H1 (cell line): ENCODE measurements around the gene CDH8. TPM values are rescaled to one million over a fixed set of nuclear protein-coding genes. Genes with fewer than 3 reads are reported as not detected.

ENCODE experiments used
- CTCF ChIA-PET: fragments of 300-600 bp; sonication (Branson Sonifier 250); formaldehyde crosslinking; loops from one replicate; lab custom pipeline; 2021; ENCODE audit not compliant: partially characterized antibody; lab: Charles Lee
- POLR2A ChIA-PET: fragments of 300-600 bp; sonication (Branson Sonifier 250); formaldehyde crosslinking; loops from one replicate; lab custom pipeline; 2021; ENCODE audit warnings: inconsistent platforms; ENCODE audit not compliant: partially characterized antibody; lab: Charles Lee
- DNase-seq, 2 experiments: peaks; one replicate each; pipeline versions ENCODE4 v3.0.0 to v3.0.0-alpha.2; 2010 to 2022; ENCODE audit warnings: low spot score in 2 of 2, low read depth in 1 of 2, mixed read lengths in 1 of 2
- FAIRE-seq: peaks from 2 replicates; lab custom pipeline; 2011; peaks lifted over from hg19 to GRCh38; lab: Jason Lieb, UNC
- H2AFZ ChIP-seq: 2 replicates; pipeline ENCODE4 v1.8.1; 2012; ENCODE audit warnings: low read length, inconsistent platforms
- H2AK5ac ChIP-seq: 2 replicates; pipeline ENCODE4 v1.6.1; 2013; ENCODE audit warnings: low read depth, low read length
- H2BK120ac ChIP-seq: replicated peaks from 2 replicates; pipeline ENCODE3; 2013; ENCODE audit warnings: low read depth, low read length, inconsistent platforms
- H2BK12ac ChIP-seq: 2 replicates; pipeline ENCODE4 v1.6.1; 2013; ENCODE audit warnings: low read depth, low read length
- H2BK15ac ChIP-seq: 2 replicates; pipeline ENCODE4 v1.6.1; 2013; ENCODE audit warnings: low read length
- H2BK20ac ChIP-seq: 2 replicates; pipeline ENCODE4 v1.6.1; 2013; ENCODE audit warnings: low read length
- H2BK5ac ChIP-seq: 2 replicates; pipeline ENCODE4 v1.6.1; 2013; ENCODE audit warnings: low read depth, low read length
- H3K14ac ChIP-seq: 2 replicates; pipeline ENCODE4 v1.6.1; 2013; ENCODE audit warnings: inconsistent platforms; ENCODE audit not compliant: insufficient read length
- H3K18ac ChIP-seq: 2 replicates; pipeline ENCODE4 v1.6.1; 2013; ENCODE audit warnings: low read length; ENCODE audit errors: extremely low read depth
- H3K23ac ChIP-seq: 2 replicates; pipeline ENCODE4 v1.6.1; 2013; ENCODE audit warnings: inconsistent platforms; ENCODE audit not compliant: insufficient read length
- H3K23me2 ChIP-seq: 2 replicates; pipeline ENCODE4 v1.6.1; 2013; ENCODE audit warnings: low read depth, low read length
- H3K27ac ChIP-seq: 2 replicates; pipeline ENCODE4 v1.6.1; 2011; ENCODE audit warnings: low read depth, low read length, inconsistent platforms
- H3K27me3 ChIP-seq, 4 experiments: replicated peaks in 1 of 4; 1 replicate in 1 of 4; 2 replicates in 3 of 4; pipeline versions ENCODE4 v1.6.1 to v1.8.1; 2011 to 2013; ENCODE audit warnings: low read length in 3 of 4, mild to moderate bottlenecking in 3 of 4, inconsistent platforms in 2 of 4, mixed read lengths in 2 of 4, moderate library complexity in 1 of 4; ENCODE audit not compliant: control insufficient read depth in 3 of 4, insufficient read depth in 3 of 4; ENCODE audit errors: extremely low read depth in 1 of 4
- H3K36me3 ChIP-seq, 4 experiments: 2 replicates each; pipeline versions ENCODE4 v1.6.1 to v1.8.1; 2011 to 2013; ENCODE audit warnings: mild to moderate bottlenecking in 4 of 4, low read length in 3 of 4, moderate library complexity in 2 of 4, control low read depth in 1 of 4, inconsistent platforms in 1 of 4; ENCODE audit not compliant: insufficient read depth in 4 of 4, control insufficient read depth in 2 of 4
- H3K4ac ChIP-seq: replicated peaks from 2 replicates; pipeline ENCODE3; 2013; ENCODE audit warnings: low read length, low read depth, mixed read lengths, inconsistent platforms; ENCODE audit not compliant: insufficient read length
- H3K4me1 ChIP-seq, 4 experiments: replicated peaks in 1 of 4; 1 replicate in 1 of 4; 2 replicates in 3 of 4; pipeline versions ENCODE4 v1.6.1 to v1.8.1; 2011 to 2013; ENCODE audit warnings: low read length in 3 of 4, inconsistent platforms in 2 of 4, mixed read lengths in 1 of 4; ENCODE audit not compliant: insufficient read depth in 4 of 4, control insufficient read depth in 3 of 4
- H3K4me2 ChIP-seq, 2 experiments: 2 replicates each; pipeline versions ENCODE4 v1.6.1 to v1.8.1; 2011 to 2013; ENCODE audit warnings: low read depth in 2 of 2, low read length in 2 of 2, control low read depth in 1 of 2, inconsistent platforms in 1 of 2, mild to moderate bottlenecking in 1 of 2; ENCODE audit not compliant: insufficient read depth in 1 of 2
- H3K4me3 ChIP-seq, 4 experiments: fragments of 200-600, 300-600 bp in 1 of 4; sonication (generic), shearing (Covaris generic), sonication (Bioruptor Twin) in 1 of 4; 2 replicates each; pipeline versions ENCODE4 v1.5.1 to v1.8.1; 2011 to 2016; ENCODE audit warnings: low read length in 4 of 4, low read depth in 3 of 4, control low read depth in 2 of 4, inconsistent platforms in 2 of 4, mild to moderate bottlenecking in 2 of 4, mixed read lengths in 1 of 4, moderate library complexity in 1 of 4; ENCODE audit not compliant: insufficient read depth in 2 of 4; ENCODE audit errors: extremely low read depth in 1 of 4
- H3K56ac ChIP-seq: replicated peaks from 2 replicates; pipeline ENCODE3; 2013; ENCODE audit warnings: low read depth, mild to moderate bottlenecking, mixed read lengths, low read length, inconsistent platforms; ENCODE audit not compliant: insufficient read length
- H3K79me1 ChIP-seq: 2 replicates; pipeline ENCODE4 v1.6.1; 2013; ENCODE audit warnings: low read depth, low read length, control low read depth
- H3K79me2 ChIP-seq, 2 experiments: 2 replicates each; pipeline versions ENCODE4 v1.6.1 to v1.8.1; 2012 to 2013; ENCODE audit warnings: low read length in 2 of 2, mild to moderate bottlenecking in 2 of 2, inconsistent platforms in 1 of 2; ENCODE audit not compliant: insufficient read depth in 2 of 2, control insufficient read depth in 1 of 2
- H3K9ac ChIP-seq, 4 experiments: replicated peaks in 1 of 4; 1 replicate in 1 of 4; 2 replicates in 3 of 4; pipeline versions ENCODE4 v1.6.1 to v1.8.1; 2011 to 2013; ENCODE audit warnings: low read depth in 3 of 4, low read length in 3 of 4, control low read depth in 2 of 4, mild to moderate bottlenecking in 2 of 4, moderate library complexity in 2 of 4, inconsistent platforms in 1 of 4; ENCODE audit errors: extremely low read depth in 1 of 4
- H3K9me3 ChIP-seq, 2 experiments: 2 replicates each; pipeline versions ENCODE4 v1.6.1 to v1.8.1; 2012 to 2013; ENCODE audit warnings: mild to moderate bottlenecking in 2 of 2, moderate library complexity in 2 of 2, control low read depth in 1 of 2, inconsistent platforms in 1 of 2, low read depth in 1 of 2, low read length in 1 of 2, mixed read lengths in 1 of 2; ENCODE audit not compliant: insufficient read depth in 2 of 2
- H4K20me1 ChIP-seq, 2 experiments: replicated peaks in 1 of 2; 2 replicates each; pipeline versions ENCODE3 to v1.8.1; 2011 to 2013; ENCODE audit warnings: inconsistent platforms in 2 of 2, low read length in 2 of 2, mild to moderate bottlenecking in 1 of 2; ENCODE audit not compliant: insufficient read depth in 2 of 2, control insufficient read depth in 1 of 2
- H4K5ac ChIP-seq: 2 replicates; pipeline ENCODE4 v1.6.1; 2013; ENCODE audit warnings: low read length, low read depth, mixed read lengths, inconsistent platforms; ENCODE audit not compliant: insufficient read length
- H4K8ac ChIP-seq: 2 replicates; pipeline ENCODE4 v1.8.0; 2013; ENCODE audit warnings: mild to moderate bottlenecking, moderate library complexity, low read length, inconsistent platforms; ENCODE audit not compliant: insufficient read depth; ENCODE audit errors: extremely low read depth
- H4K91ac ChIP-seq: replicated peaks from 2 replicates; pipeline ENCODE3; 2013; ENCODE audit warnings: low read length, mixed read lengths, inconsistent platforms; ENCODE audit not compliant: insufficient read length
- BACH1 ChIP-seq: IDR thresholded peaks from 2 replicates; pipeline ENCODE4 v1.6.1; 2012; ENCODE audit warnings: low read length, improper control_type of control experiment
- BRCA1 ChIP-seq: IDR thresholded peaks from 2 replicates; pipeline ENCODE4 v1.6.1; 2012; ENCODE audit warnings: low read depth, low read length, improper control_type of control experiment
- CBX5 ChIP-seq: fragments of 300-800, 300-1000 bp; sonication (generic); IDR thresholded peaks from 2 replicates; pipeline ENCODE4 v1.7.1; 2016; ENCODE audit warnings: antibody characterized with exemption, low read length, low read depth
- FOSL1 ChIP-seq: IDR thresholded peaks from 2 replicates; pipeline ENCODE4 v1.6.1; 2011; ENCODE audit warnings: mild to moderate bottlenecking, low read depth, low read length, moderate library complexity; ENCODE audit not compliant: insufficient read depth
- HDAC2 ChIP-seq, 2 experiments: fragments of 300-600 bp in 1 of 2; sonication (generic) in 1 of 2; IDR thresholded peaks; 2 replicates each; pipeline ENCODE4 v1.6.1; 2011 to 2012; ENCODE audit warnings: low read depth in 2 of 2, low read length in 2 of 2, mild to moderate bottlenecking in 2 of 2, moderate library complexity in 2 of 2, borderline replicate concordance in 1 of 2, inconsistent platforms in 1 of 2
- HDAC6 ChIP-seq: IDR thresholded peaks from one replicate; pipeline ENCODE4 v1.7.1; 2012; ENCODE audit warnings: low read depth, mild to moderate bottlenecking, inconsistent platforms, low read length, moderate library complexity
- NRF1 ChIP-seq: IDR thresholded peaks from 2 replicates; pipeline ENCODE4 v1.6.1; 2011; ENCODE audit warnings: mild to moderate bottlenecking, low read depth, low read length, improper control_type of control experiment
- SIN3A ChIP-seq, 2 experiments: IDR thresholded peaks in 1 of 2; conservative IDR thresholded peaks in 1 of 2; 2 replicates each; pipeline ENCODE4 v1.6.1; 2011 to 2012; ENCODE audit warnings: low read length in 2 of 2, improper control_type of control experiment in 1 of 2, low read depth in 1 of 2, mild to moderate bottlenecking in 1 of 2
- SIRT6 ChIP-seq: IDR thresholded peaks from one replicate; pipeline ENCODE4 v1.7.1; 2012; ENCODE audit warnings: low read length, inconsistent platforms
- SUZ12 ChIP-seq: fragments of 200-600 bp; sonication (generic); IDR thresholded peaks from 2 replicates; pipeline ENCODE4 v1.6.1; 2012; ENCODE audit warnings: mild to moderate bottlenecking, inconsistent platforms, low read length, moderate library complexity, mixed read lengths
- TBP ChIP-seq: IDR thresholded peaks from 2 replicates; pipeline ENCODE4 v1.6.1; 2011; ENCODE audit warnings: low read depth, low read length, improper control_type of control experiment
- TEAD4 ChIP-seq: IDR thresholded peaks from 2 replicates; pipeline ENCODE4 v1.6.1; 2012; ENCODE audit warnings: low read depth, low read length, inconsistent platforms, mixed read lengths
- WGBS, 2 experiments: shearing (Covaris generic) in 1 of 2; methylation state at CpG; one replicate each; pipeline versions ENCODE4 v1.1.6 to v1.1.7; 2013 to 2015; ENCODE audit warnings: low lambda C conversion rate in 2 of 2, mixed read lengths in 2 of 2, inconsistent platforms in 1 of 2, low coverage in 1 of 2, missing lambda C conversion rate in 1 of 2; ENCODE audit not compliant: insufficient replicate concordance in 2 of 2, insufficient coverage in 1 of 2, insufficient read length in 1 of 2; ENCODE audit errors: extremely low coverage in 1 of 2, missing lambda C conversion rate in 1 of 2; 5-methylcytosine and 5-hydroxymethylcytosine counted together
- polyA plus RNA-seq, 7 experiments: library from polyadenylated mRNA; depleted of rRNA in 3 of 7; stranded (reverse) in 5 of 7; unstranded in 2 of 7; fragments of >200 nt in 5 of 7; fragments of 200-250 nt in 2 of 7; gene quantifications; 1 replicate in 5 of 7; 2 replicates in 1 of 7; 4 replicates in 1 of 7; pipeline versions ENCODE4 v1.2.1 to v1.2.3, GENCODE V29; 2011 to 2013; ENCODE audit warnings: missing spikeins in 2 of 7, mixed read lengths in 2 of 7
- total RNA-seq: library from RNA; stranded (reverse); fragmentation: NEBNext Ultra II Directional; extraction: Animal tissue kit (Norgen Biotek cat#: 25700); gene quantifications from 2 replicates; pipeline ENCODE4 v1.2.1, GENCODE V29; 2021
- TF ChIP-seq, protein P1 (sequence below): IDR thresholded peaks from 2 replicates; pipeline ENCODE4 v1.6.1; 2012; ENCODE audit warnings: low read length, inconsistent platforms

Gene CDH8
- total and polyA plus RNA-seq, 2 of the 8 experiments (the other 6 are each of a cell fraction or from before 2014, with no cell fraction given): 7.7 to 8.4 TPM

DNA sequence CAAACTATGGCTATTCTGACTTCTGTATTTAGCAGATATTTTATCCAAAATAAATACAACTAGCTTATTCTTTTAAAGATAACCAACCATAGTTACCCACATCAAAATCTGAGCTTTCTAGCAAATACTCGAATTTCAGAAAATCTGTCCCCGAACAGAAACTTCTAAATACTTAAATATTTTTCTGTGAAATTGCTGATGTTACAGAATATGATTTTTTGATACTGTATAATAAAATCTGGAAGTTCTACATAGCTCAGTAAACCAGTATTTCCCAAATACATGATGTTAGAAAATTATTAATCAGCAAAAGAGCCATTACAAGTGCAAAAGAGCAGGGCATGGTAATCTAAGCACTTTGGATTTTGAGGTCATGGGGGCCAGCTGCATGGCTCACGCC lies 114.9 kb downstream of the CDH8 start:
- FAIRE-seq: no peak
- no peak overlapping the region for H2AK5ac ChIP-seq
- H2BK12ac ChIP-seq: no peak overlapping the region
- no peak for DNase-seq
- 0 out of 4 replicates have a peak, but pooled peaks cover 0 to 4% of the 10 kb centered on the region in 2 experiments for H3K9me3 ChIP-seq
- no peak overlapping the region for H3K56ac ChIP-seq
- H3K4me1 ChIP-seq: peaks cover 0 to 6% (median 0%) of the 10 kb centered on the region in 4 experiments; a peak in 3 of 7 replicates
- H3K4me3 ChIP-seq: no peak overlapping the region
- no peak overlapping the region for H2AFZ ChIP-seq
- H3K36me3 ChIP-seq: no peaks in the 10 kb centered on the region; a peak in 1 of 8 replicates
- no peak overlapping the region for H3K23ac ChIP-seq
- CTCF ChIA-PET: interaction anchor here (0.5 to 0.9 kb wide), 3 partner anchors 12 to 100 kb away, joined by 3 to 4 read pairs (median 3); no protein-coding TSS in a partner anchor
- no peak overlapping the region for H4K91ac ChIP-seq
- H3K23me2 ChIP-seq: no peaks in the 10 kb centered on the region; the same call in 1 of the 2 replicates
- no peaks in the 10 kb centered on the region for H4K20me1 ChIP-seq
- H2BK15ac ChIP-seq: no peak overlapping the region
- H4K5ac ChIP-seq: no peak overlapping the region
- no peaks in the 10 kb centered on the region for H3K79me1 ChIP-seq
- no peaks in the 10 kb centered on the region for H3K79me2 ChIP-seq
- no peak overlapping the region for H3K4ac ChIP-seq
- no peak overlapping the region for H4K8ac ChIP-seq
- H2BK20ac ChIP-seq: no peak overlapping the region
- H3K9ac ChIP-seq: no peak overlapping the region
- H3K27ac ChIP-seq: no peak overlapping the region
- H3K27me3 ChIP-seq: no peaks in the 10 kb centered on the region
- 93% methylated on average over 3 of the region's 3 CpGs; no CpG with 5 or more reads in 1 of the 2 experiments for WGBS, 2 experiments
- H3K18ac ChIP-seq: no peak overlapping the region
- no peak overlapping the region for H2BK120ac ChIP-seq
- POLR2A ChIA-PET: no interaction called here
- no peak overlapping the region for H2BK5ac ChIP-seq
- H3K14ac ChIP-seq: no peak overlapping the region
- H3K4me2 ChIP-seq: no peak overlapping the region
- TF ChIP-seq SUZ12 (no peak), CBX5 (no peak), FOSL1 (no peak), TBP (no peak), NRF1 (no peak), HDAC2 (IDR thresholded peaks at IDR 0.05; ENCODE audit: borderline replicate concordance in 1 of 2, low read depth in 2 of 2, low read length in 2 of 2) (no peak), TEAD4 (no peak), SIN3A (conservative IDR thresholded peaks at IDR 0.05 in 1 of 2, IDR thresholded peaks at IDR 0.05 in 1 of 2; ENCODE audit: low read depth in 1 of 2, low read length in 2 of 2) (no peak), HDAC6 (no peak), SIRT6 (no peak), BRCA1 (no peak), BACH1 (no peak)
- TF ChIP-seq, protein P1, sequence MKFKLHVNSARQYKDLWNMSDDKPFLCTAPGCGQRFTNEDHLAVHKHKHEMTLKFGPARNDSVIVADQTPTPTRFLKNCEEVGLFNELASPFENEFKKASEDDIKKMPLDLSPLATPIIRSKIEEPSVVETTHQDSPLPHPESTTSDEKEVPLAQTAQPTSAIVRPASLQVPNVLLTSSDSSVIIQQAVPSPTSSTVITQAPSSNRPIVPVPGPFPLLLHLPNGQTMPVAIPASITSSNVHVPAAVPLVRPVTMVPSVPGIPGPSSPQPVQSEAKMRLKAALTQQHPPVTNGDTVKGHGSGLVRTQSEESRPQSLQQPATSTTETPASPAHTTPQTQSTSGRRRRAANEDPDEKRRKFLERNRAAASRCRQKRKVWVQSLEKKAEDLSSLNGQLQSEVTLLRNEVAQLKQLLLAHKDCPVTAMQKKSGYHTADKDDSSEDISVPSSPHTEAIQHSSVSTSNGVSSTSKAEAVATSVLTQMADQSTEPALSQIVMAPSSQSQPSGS: no peak
